ENCODE results near the gene FAM89A. TPM values are rescaled to one million over a fixed set of nuclear protein-coding genes. Genes with fewer than 3 reads are reported as not detected.

Gene FAM89A
- total RNA-seq, 1 donor from 2014 or later, result 48.0 TPM

GRCh38 chr1:231076802-231077201, 36.7 kb upstream of the FAM89A start:
- H3K4me3 Mint-ChIP-seq (ENCODE audit: unreplicated experiment), result no peak overlapping the region
- no peaks in the 10 kb centered on the region for H3K36me3 Mint-ChIP-seq (ENCODE audit: low read depth, unreplicated experiment)
- peaks cover 6% of the 10 kb centered on the region for H3K27me3 Mint-ChIP-seq (ENCODE audit: unreplicated experiment)
- no peak for TF ChIP-seq CTCF (IDR thresholded peaks at IDR 0.05; ENCODE audit: unreplicated experiment)
- peaks cover 3% of the 10 kb centered on the region for H3K4me1 Mint-ChIP-seq (ENCODE audit: unreplicated experiment)
- no peak overlapping the region for H3K27ac Mint-ChIP-seq (ENCODE audit: unreplicated experiment)
- H3K9me3 Mint-ChIP-seq (ENCODE audit: unreplicated experiment), result no peaks in the 10 kb centered on the region
- no peak for DNase-seq (ENCODE audit: low spot score)

- DNase-seq (ENCODE audit: low spot score), result no peak
- H3K27ac Mint-ChIP-seq (ENCODE audit: unreplicated experiment), result no peak overlapping the region
- TF ChIP-seq CTCF (IDR thresholded peaks at IDR 0.05; ENCODE audit: unreplicated experiment), result no peak
- H3K36me3 Mint-ChIP-seq (ENCODE audit: low read depth, unreplicated experiment), result no peaks in the 10 kb centered on the region
- H3K9me3 Mint-ChIP-seq (ENCODE audit: unreplicated experiment), result no peaks in the 10 kb centered on the region
- peaks cover 3% of the 10 kb centered on the region for H3K27me3 Mint-ChIP-seq (ENCODE audit: unreplicated experiment)
- no peak overlapping the region for H3K4me3 Mint-ChIP-seq (ENCODE audit: unreplicated experiment)
- H3K4me1 Mint-ChIP-seq (ENCODE audit: unreplicated experiment), result peaks cover 12% of the 10 kb centered on the region
Measured at GRCh38 chr1:231075497-231075896, 35.4 kb upstream of the FAM89A start.

GRCh38 chr1:231075020-231075419, 35.0 kb upstream of the FAM89A start:
- Mint-ChIP-seq H3K27ac (ENCODE audit: unreplicated experiment) (no peak overlapping the region), H3K4me3 (ENCODE audit: unreplicated experiment) (no peak overlapping the region), H3K4me1 (ENCODE audit: unreplicated experiment) (peaks cover 12% of the 10 kb centered on the region), H3K9me3 (ENCODE audit: unreplicated experiment) (no peaks in the 10 kb centered on the region), H3K27me3 (ENCODE audit: unreplicated experiment) (peaks cover 3% of the 10 kb centered on the region), H3K36me3 (ENCODE audit: low read depth, unreplicated experiment) (no peaks in the 10 kb centered on the region)
- no peak for TF ChIP-seq CTCF (IDR thresholded peaks at IDR 0.05; ENCODE audit: unreplicated experiment)
- DNase-seq (ENCODE audit: low spot score), result no peak

GRCh38 chr1:231074046-231074445, 34.0 kb upstream of the FAM89A start:
- no peak overlapping the region for H3K27ac Mint-ChIP-seq (ENCODE audit: unreplicated experiment)
- peaks cover 12% of the 10 kb centered on the region for H3K4me1 Mint-ChIP-seq (ENCODE audit: unreplicated experiment)
- H3K9me3 Mint-ChIP-seq (ENCODE audit: unreplicated experiment), result no peaks in the 10 kb centered on the region
- DNase-seq (ENCODE audit: low spot score), result no peak
- no peak for TF ChIP-seq CTCF (IDR thresholded peaks at IDR 0.05; ENCODE audit: unreplicated experiment)
- H3K27me3 Mint-ChIP-seq (ENCODE audit: unreplicated experiment), result peaks cover 3% of the 10 kb centered on the region
- H3K36me3 Mint-ChIP-seq (ENCODE audit: low read depth, unreplicated experiment), result no peaks in the 10 kb centered on the region
- H3K4me3 Mint-ChIP-seq (ENCODE audit: unreplicated experiment), result no peak overlapping the region

GRCh38 chr1:231073331-231073730, 33.3 kb upstream of the FAM89A start:
- H3K36me3 Mint-ChIP-seq (ENCODE audit: low read depth, unreplicated experiment), result no peaks in the 10 kb centered on the region
- H3K4me3 Mint-ChIP-seq (ENCODE audit: unreplicated experiment), result no peak overlapping the region
- no peak for DNase-seq (ENCODE audit: low spot score)
- TF ChIP-seq CTCF (IDR thresholded peaks at IDR 0.05; ENCODE audit: unreplicated experiment), result no peak
- peaks cover 3% of the 10 kb centered on the region for H3K27me3 Mint-ChIP-seq (ENCODE audit: unreplicated experiment)
- no peak overlapping the region for H3K27ac Mint-ChIP-seq (ENCODE audit: unreplicated experiment)
- peaks cover 12% of the 10 kb centered on the region for H3K4me1 Mint-ChIP-seq (ENCODE audit: unreplicated experiment)
- no peaks in the 10 kb centered on the region for H3K9me3 Mint-ChIP-seq (ENCODE audit: unreplicated experiment)
